Gastrocnemius medialis (tissue), 4 donors: ENCODE results near the gene NAV2. TPM values are rescaled to one million over a fixed set of nuclear protein-coding genes. Genes with fewer than 3 reads are reported as not detected.

Experiments used
- ATAC-seq, 2 donors: fragments of 150-250 bp; one replicate each; pipeline ENCODE4 v1.9.1; 2016
- DNase-seq, 2 donors: peaks; one replicate each; pipeline ENCODE4 v3.0.0-alpha.2; 2019
- H3K27ac ChIP-seq, 4 donors: fragments of 200-600 bp; sonication (generic); 1 replicate in 1 of 4; 2 replicates in 3 of 4; pipeline ENCODE4 v1.5.1; 2016 to 2018; ENCODE audit warnings: mild to moderate bottlenecking in 2 of 4, moderate library complexity in 1 of 4
- H3K27me3 ChIP-seq, 3 donors: fragments of 200-600 bp; sonication (generic) in 2 of 3; 1 replicate in 1 of 3; 2 replicates in 2 of 3; pipeline versions ENCODE4 v1.5.1 to v1.6.0; 2016 to 2019; ENCODE audit warnings: mild to moderate bottlenecking in 1 of 3, moderate library complexity in 1 of 3
- H3K36me3 ChIP-seq, 2 donors: fragments of 200-600 bp; sonication (generic) in 1 of 2; one replicate each; pipeline ENCODE4 v1.5.1; 2017 to 2018
- H3K4me1 ChIP-seq, 2 donors: fragments of 200-600 bp; sonication (generic) in 1 of 2; one replicate each; pipeline ENCODE4 v1.5.1; 2016 to 2017; ENCODE audit warnings: mild to moderate bottlenecking in 2 of 2
- H3K4me3 ChIP-seq, 4 donors: fragments of 200-600 bp; sonication (generic) in 3 of 4; 1 replicate in 1 of 4; 2 replicates in 3 of 4; pipeline ENCODE4 v1.5.1; 2016 to 2019; ENCODE audit warnings: mild to moderate bottlenecking in 2 of 4
- H3K9me3 ChIP-seq, 3 donors: fragments of 200-600 bp; sonication (generic) in 2 of 3; 1 replicate in 1 of 3; 2 replicates in 2 of 3; pipeline ENCODE4 v1.5.1; 2016 to 2019
- CTCF ChIP-seq, 5 experiments: fragments of 450-650 bp in 3 of 5; fragments of 200-600 bp in 2 of 5; sonication (generic) in 2 of 5; IDR thresholded peaks in 4 of 5; conservative IDR thresholded peaks in 1 of 5; 1 replicate in 4 of 5; 2 replicates in 1 of 5; pipeline ENCODE4 v1.5.1; 2016 to 2019; ENCODE audit warnings: antibody characterized with exemption in 5 of 5, mild to moderate bottlenecking in 3 of 5, moderate library complexity in 3 of 5
- POLR2A ChIP-seq, 2 donors: fragments of 450-650 bp; IDR thresholded peaks; one replicate each; pipeline ENCODE4 v1.6.1; 2017; ENCODE audit warnings: antibody characterized with exemption in 2 of 2, mild to moderate bottlenecking in 2 of 2, moderate library complexity in 2 of 2
- in situ Hi-C, 4 donors: fragments of 200-750 bp; cut with MboI; loops; one replicate each; pipeline versions ENCODE4 v1.15.0 to v1.8.0; 2017; ENCODE audit warnings: low sequenced_read_pairs in 4 of 4
- intact Hi-C: fragments of 100-400 bp; cut with DNase I; formaldehyde crosslinking; loops from one replicate; pipeline ENCODE4 v1.15.1; 2023; ENCODE audit warnings: low total_unique reads
- total RNA-seq, 4 donors: library from RNA; depleted of rRNA; stranded (reverse); fragments of >200 nt; gene quantifications; one replicate each; pipeline versions ENCODE4 v1.1.0 to v1.2.3, GENCODE V29; 2016

Gene NAV2
- total RNA-seq, 4 donors from 2014 or later, result 3.2 to 7.7 (median 5.5) TPM

GRCh38 chr11:19738124-19738523 lies 25.5 kb downstream of the NAV2 start:
- Histone ChIP-seq H3K27ac (no peak overlapping the region), H3K4me3 (no peak overlapping the region), H3K36me3 (no peaks in the 10 kb centered on the region), H3K27me3 (no peaks in the 10 kb centered on the region), H3K9me3 (no peaks in the 10 kb centered on the region), H3K4me1 (peaks cover 0 to 7% of the 10 kb centered on the region in 2 donors)
- intact Hi-C loops (no loop called here), in situ Hi-C loops (loop anchor here (5.0 to 25.0 kb wide), 4 partner anchors 174 to 676 kb away; partner anchors contain the start of gene MRGPRX2 (in 1 of the 4))
- no peak for ATAC-seq
- no peak for DNase-seq
- TF ChIP-seq CTCF (IDR thresholded peaks at IDR 0.05 in 4 of 5, conservative IDR thresholded peaks at IDR 0.05 in 1 of 5), result no peak

DNA sequence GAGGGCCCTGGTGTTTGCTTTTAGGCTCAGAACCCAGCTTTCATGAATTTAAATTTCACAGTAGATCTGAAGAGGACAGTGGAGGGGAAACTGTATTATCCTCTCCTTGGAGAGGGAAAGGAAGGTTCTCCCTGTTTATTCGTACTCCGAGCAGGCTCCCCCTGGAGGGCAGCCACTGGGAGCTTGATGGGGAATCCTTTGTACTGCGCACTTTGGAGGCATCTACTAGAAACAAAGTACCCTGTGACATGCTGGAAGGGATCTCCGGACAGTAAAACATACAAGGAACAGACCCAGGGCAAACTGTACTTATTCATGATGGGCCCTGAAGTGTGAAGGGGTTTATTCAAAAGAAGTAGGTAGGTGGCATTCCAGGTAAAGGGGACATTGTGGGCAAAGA lies 27.2 kb downstream of the NAV2 start:
- Histone ChIP-seq H3K36me3 (no peaks in the 10 kb centered on the region), H3K4me3 (no peak overlapping the region), H3K4me1 (peaks cover 0 to 7% of the 10 kb centered on the region in 2 donors), H3K9me3 (no peaks in the 10 kb centered on the region), H3K27me3 (no peaks in the 10 kb centered on the region), H3K27ac (no peak overlapping the region)
- intact Hi-C loops, result loop anchor here (5.0 to 10.0 kb wide), 2 partner anchors 68 to 665 kb away; no protein-coding TSS in a partner anchor
- in situ Hi-C loops, result loop anchor here (5.0 to 25.0 kb wide), 4 partner anchors 172 to 678 kb away; partner anchors contain the start of gene MRGPRX2 (in 1 of the 4)
- no peak for TF ChIP-seq POLR2A (IDR thresholded peaks at IDR 0.05)
- TF ChIP-seq CTCF (IDR thresholded peaks at IDR 0.05 in 4 of 5, conservative IDR thresholded peaks at IDR 0.05 in 1 of 5), result no peak
- ATAC-seq (no peak), DNase-seq (no peak)

- Histone ChIP-seq H3K27me3 (no peaks in the 10 kb centered on the region), H3K4me1 (peaks cover 0 to 2% of the 10 kb centered on the region in 2 donors), H3K4me3 (no peak overlapping the region), H3K9me3 (no peaks in the 10 kb centered on the region), H3K36me3 (no peaks in the 10 kb centered on the region), H3K27ac (no peak overlapping the region)
- DNase-seq, result no peak
- TF ChIP-seq POLR2A (IDR thresholded peaks at IDR 0.05), result no peak
- TF ChIP-seq CTCF (IDR thresholded peaks at IDR 0.05 in 4 of 5, conservative IDR thresholded peaks at IDR 0.05 in 1 of 5), result no peak
- no peak for ATAC-seq
- in situ Hi-C loops, result loop anchor here in 3 of 4 donors (25.0 kb wide), 3 partner anchors 172 to 678 kb away; partner anchors contain the start of gene MRGPRX2 (in 1 of the 3)
- intact Hi-C loops, result loop anchor here (5.0 to 10.0 kb wide), 2 partner anchors 68 to 666 kb away; no protein-coding TSS in a partner anchor
Measured at GRCh38 chr11:19740586-19740985, 27.9 kb downstream of the NAV2 start.

DNA sequence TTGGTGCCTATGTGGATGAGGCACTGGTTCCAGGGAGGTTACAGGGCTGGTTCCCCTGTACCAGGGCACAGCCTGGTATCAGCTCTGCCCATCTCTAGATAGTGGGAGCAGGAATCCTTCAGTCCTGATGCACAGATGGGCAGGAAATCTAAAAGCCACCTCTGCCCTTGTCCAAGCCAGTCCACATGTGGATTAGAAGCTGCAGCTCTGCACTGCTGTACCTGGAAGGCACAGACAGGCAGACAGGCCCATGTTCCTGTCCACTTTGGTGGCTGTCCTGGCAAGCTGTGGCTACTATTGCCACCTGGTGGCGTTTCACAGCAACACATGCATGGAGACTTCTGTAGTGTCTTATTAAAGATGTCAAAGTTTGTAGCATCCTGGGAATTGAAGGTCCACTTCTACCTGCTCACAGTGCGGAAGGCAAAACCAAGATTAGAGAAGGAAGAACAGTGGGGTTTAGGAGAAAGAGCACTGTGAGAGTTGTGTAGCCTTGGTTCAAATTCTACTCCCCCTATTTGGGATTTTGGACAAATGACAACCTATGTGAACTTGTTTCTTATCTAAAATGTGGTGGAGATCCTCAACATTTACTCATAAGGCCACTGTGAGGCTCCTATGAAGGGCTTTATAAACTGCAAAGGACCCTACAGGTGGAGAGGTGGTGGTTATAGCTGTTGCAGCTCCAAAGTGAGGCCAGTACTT lies 30.1 kb downstream of the NAV2 start:
- no peaks in the 10 kb centered on the region for H3K4me1 ChIP-seq

More for the DNA sequence above, 30.1 kb downstream of the NAV2 start:
- Histone ChIP-seq H3K4me3 (no peak overlapping the region), H3K27ac (no peak overlapping the region), H3K36me3 (no peaks in the 10 kb centered on the region), H3K9me3 (no peaks in the 10 kb centered on the region), H3K27me3 (no peaks in the 10 kb centered on the region)
- intact Hi-C loops (loop anchor here (1.0 to 10.0 kb wide), 4 partner anchors 70 to 668 kb away; no protein-coding TSS in a partner anchor), in situ Hi-C loops (loop anchor here in 3 of 4 donors (25.0 kb wide), 3 partner anchors 170 to 680 kb away; partner anchors contain the start of gene MRGPRX2 (in 1 of the 3))
- TF ChIP-seq POLR2A (IDR thresholded peaks at IDR 0.05), result no peak
- peak; percentile 87 to 94 (median 91) for TF ChIP-seq CTCF (IDR thresholded peaks at IDR 0.05 in 4 of 5, conservative IDR thresholded peaks at IDR 0.05 in 1 of 5)
- ATAC-seq (peak; percentile 81 to 94), DNase-seq (peak; percentile 46 to 75)
